Activated T-helper 17 cell treated with anti-CD3 and anti-CD28 coated beads, Interleukin-2, amount 50 U/mL, for 72 hours (primary cell): Measurements from ENCODE around the gene MEI1. TPM values are rescaled to one million over a fixed set of nuclear protein-coding genes. Genes with fewer than 3 reads are reported as not detected.

ENCODE experiments used
- ATAC-seq: fragments of 150-1000 bp; cut with Tn5 transposase; replicated peaks from 2 replicates; pipeline ENCODE4 v1.10.0; 2021; ENCODE audit warnings: mild to moderate bottlenecking, moderate library complexity
- H3K27ac Mint-ChIP-seq: one replicate; pipeline ENCODE4 v1.8.0; 2022; ENCODE audit warnings: mixed read lengths
- H3K27me3 Mint-ChIP-seq: one replicate; pipeline ENCODE4 v1.8.0; 2022; ENCODE audit warnings: mixed read lengths
- H3K36me3 Mint-ChIP-seq: one replicate; pipeline ENCODE4 v1.8.0; 2022; ENCODE audit warnings: low read depth, mild to moderate bottlenecking, mixed read lengths
- H3K4me1 Mint-ChIP-seq: one replicate; pipeline ENCODE4 v1.8.0; 2022; ENCODE audit warnings: mixed read lengths
- H3K4me3 Mint-ChIP-seq: one replicate; pipeline ENCODE4 v1.8.0; 2022; ENCODE audit warnings: mild to moderate bottlenecking, mixed read lengths
- H3K9me3 Mint-ChIP-seq: one replicate; pipeline ENCODE4 v1.8.0; 2022; ENCODE audit warnings: mixed read lengths
- total RNA-seq, 2 donors: library from RNA; stranded (reverse); gene quantifications; one replicate each; pipeline ENCODE4 v1.2.3, GENCODE V29; 2022

Gene MEI1
- total RNA-seq, 2 donors from 2014 or later = 39.8 to 40.1 TPM

- Mint-ChIP-seq H3K9me3 (no peaks in the 10 kb centered on the region), H3K4me1 (peaks cover 13% of the 10 kb centered on the region), H3K36me3 (no peaks in the 10 kb centered on the region), H3K27ac (peak overlapping the region; percentile 53), H3K4me3 (no peak overlapping the region), H3K27me3 (no peaks in the 10 kb centered on the region)
- ATAC-seq = no peak
These were observed 76.7 kb downstream of the MEI1 start for GRCh38 chr22:41775976-41776375.

- H3K27me3 Mint-ChIP-seq = no peaks in the 10 kb centered on the region
- no peaks in the 10 kb centered on the region for H3K9me3 Mint-ChIP-seq
- no peak for ATAC-seq
- peaks cover 15% of the 10 kb centered on the region for H3K4me1 Mint-ChIP-seq
- H3K4me3 Mint-ChIP-seq = no peak overlapping the region
- peak overlapping the region; percentile 53 for H3K27ac Mint-ChIP-seq
- H3K36me3 Mint-ChIP-seq = no peaks in the 10 kb centered on the region
These were observed 77.1 kb downstream of the MEI1 start for GRCh38 chr22:41776381-41776780.

- Mint-ChIP-seq H3K27me3 (no peaks in the 10 kb centered on the region), H3K27ac (peak overlapping the region; percentile 61), H3K4me1 (peaks cover 24% of the 10 kb centered on the region), H3K9me3 (no peaks in the 10 kb centered on the region), H3K36me3 (peaks cover 3% of the 10 kb centered on the region), H3K4me3 (no peak overlapping the region)
- no peak for ATAC-seq
These were observed 78.6 kb downstream of the MEI1 start for GRCh38 chr22:41777749-41778425.

GRCh38 chr22:41779929-41780505, 80.7 kb downstream of the MEI1 start:
- peak overlapping the region; percentile 87 for H3K27ac Mint-ChIP-seq
- no peak for ATAC-seq
- H3K36me3 Mint-ChIP-seq = peaks cover 14% of the 10 kb centered on the region
- H3K27me3 Mint-ChIP-seq = no peaks in the 10 kb centered on the region
- H3K4me3 Mint-ChIP-seq = peak overlapping the region; percentile 88
- H3K9me3 Mint-ChIP-seq = no peaks in the 10 kb centered on the region
- H3K4me1 Mint-ChIP-seq = peaks cover 26% of the 10 kb centered on the region

GRCh38 chr22:41780746-41781505, 81.6 kb downstream of the MEI1 start:
- Mint-ChIP-seq H3K9me3 (no peaks in the 10 kb centered on the region), H3K4me1 (peaks cover 26% of the 10 kb centered on the region), H3K27me3 (no peaks in the 10 kb centered on the region), H3K4me3 (peak overlapping the region; percentile 88), H3K36me3 (peaks cover 18% of the 10 kb centered on the region), H3K27ac (peak overlapping the region; percentile 87)
- peak; percentile 97 for ATAC-seq

- H3K4me3 Mint-ChIP-seq = peak overlapping the region; percentile 88
- H3K27ac Mint-ChIP-seq = peak overlapping the region; percentile 87
- H3K9me3 Mint-ChIP-seq = no peaks in the 10 kb centered on the region
- no peaks in the 10 kb centered on the region for H3K27me3 Mint-ChIP-seq
- H3K4me1 Mint-ChIP-seq = peaks cover 23% of the 10 kb centered on the region
- peaks cover 23% of the 10 kb centered on the region for H3K36me3 Mint-ChIP-seq
- ATAC-seq = peak; percentile 8
These were observed 82.2 kb downstream of the MEI1 start for GRCh38 chr22:41781507-41781906.

GRCh38 chr22:41782316-41782715, 83.0 kb downstream of the MEI1 start:
- Mint-ChIP-seq H3K4me3 (peak overlapping the region; percentile 88), H3K27me3 (no peaks in the 10 kb centered on the region), H3K27ac (peak overlapping the region; percentile 87), H3K36me3 (peaks cover 28% of the 10 kb centered on the region), H3K4me1 (peaks cover 23% of the 10 kb centered on the region), H3K9me3 (no peaks in the 10 kb centered on the region)
- ATAC-seq = peak; percentile 64

- no peak for ATAC-seq
- H3K27me3 Mint-ChIP-seq = no peaks in the 10 kb centered on the region
- H3K36me3 Mint-ChIP-seq = peaks cover 28% of the 10 kb centered on the region
- peak overlapping the region; percentile 88 for H3K4me3 Mint-ChIP-seq
- no peaks in the 10 kb centered on the region for H3K9me3 Mint-ChIP-seq
- H3K27ac Mint-ChIP-seq = peak overlapping the region; percentile 87
- peaks cover 23% of the 10 kb centered on the region for H3K4me1 Mint-ChIP-seq
These were observed 83.4 kb downstream of the MEI1 start for GRCh38 chr22:41782751-41783150.

GRCh38 chr22:41787331-41787730, 88.0 kb downstream of the MEI1 start:
- H3K27me3 Mint-ChIP-seq = no peaks in the 10 kb centered on the region
- no peaks in the 10 kb centered on the region for H3K9me3 Mint-ChIP-seq
- no peak for ATAC-seq
- no peak overlapping the region for H3K27ac Mint-ChIP-seq
- H3K36me3 Mint-ChIP-seq = peaks cover 56% of the 10 kb centered on the region
- H3K4me1 Mint-ChIP-seq = peaks cover 9% of the 10 kb centered on the region
- no peak overlapping the region for H3K4me3 Mint-ChIP-seq

- Mint-ChIP-seq H3K36me3 (peaks cover 66% of the 10 kb centered on the region), H3K27me3 (no peaks in the 10 kb centered on the region), H3K27ac (no peak overlapping the region), H3K4me3 (no peak overlapping the region), H3K9me3 (no peaks in the 10 kb centered on the region), H3K4me1 (peaks cover 4% of the 10 kb centered on the region)
- no peak for ATAC-seq
These were observed 94.6 kb downstream of the MEI1 start for GRCh38 chr22:41793871-41794270.

- no peak for ATAC-seq
These were observed 99.4 kb downstream of the MEI1 start for GRCh38 chr22:41798736-41799135.

GRCh38 chr22:41799486-41800347, 100.4 kb downstream of the MEI1 start:
- Mint-ChIP-seq H3K27me3 (no peaks in the 10 kb centered on the region), H3K27ac (peak overlapping the region; percentile 83), H3K36me3 (peaks cover 33% of the 10 kb centered on the region), H3K9me3 (no peaks in the 10 kb centered on the region), H3K4me3 (peak overlapping the region; percentile 81), H3K4me1 (peaks cover 18% of the 10 kb centered on the region)
- ATAC-seq = peak; percentile 42

More at GRCh38 chr22:41798736-41799135, 99.4 kb downstream of the MEI1 start:
- H3K9me3 Mint-ChIP-seq = no peaks in the 10 kb centered on the region
- peak overlapping the region; percentile 81 for H3K4me3 Mint-ChIP-seq
- no peaks in the 10 kb centered on the region for H3K27me3 Mint-ChIP-seq
- peaks cover 14% of the 10 kb centered on the region for H3K4me1 Mint-ChIP-seq
- peaks cover 43% of the 10 kb centered on the region for H3K36me3 Mint-ChIP-seq
- H3K27ac Mint-ChIP-seq = peak overlapping the region; percentile 83

- Mint-ChIP-seq H3K4me1 (peaks cover 18% of the 10 kb centered on the region), H3K9me3 (no peaks in the 10 kb centered on the region), H3K4me3 (peak within 1 kb of the TSS; percentile 81), H3K27me3 (no peaks in the 10 kb centered on the region), H3K27ac (peak within 1 kb of the TSS; percentile 83), H3K36me3 (peaks cover 25% of the 10 kb centered on the region)
- ATAC-seq = peak; percentile 97
These were observed 101.2 kb downstream of the MEI1 start, which contains the start of gene CCDC134 for GRCh38 chr22:41800348-41801146. CCDC134 (plus strand) TSS chr22:41800679; CDS start chr22:41808891, 8,212 bp downstream.
